GM21367 (cell line): ENCODE results near the gene SDC1.
"Not testable (repeated sequence)": the region's sequence is repeated elsewhere in the genome, so short reads cannot be mapped to it uniquely, and the experiment has no call there.

ENCODE experiments used
- ATAC-seq: cut with Tn5 transposase; IDR thresholded peaks from one replicate; pipeline ENCODE4 v1.9.1; 2021; ENCODE audit not compliant: unreplicated experiment

SDC1 gene, protein sequence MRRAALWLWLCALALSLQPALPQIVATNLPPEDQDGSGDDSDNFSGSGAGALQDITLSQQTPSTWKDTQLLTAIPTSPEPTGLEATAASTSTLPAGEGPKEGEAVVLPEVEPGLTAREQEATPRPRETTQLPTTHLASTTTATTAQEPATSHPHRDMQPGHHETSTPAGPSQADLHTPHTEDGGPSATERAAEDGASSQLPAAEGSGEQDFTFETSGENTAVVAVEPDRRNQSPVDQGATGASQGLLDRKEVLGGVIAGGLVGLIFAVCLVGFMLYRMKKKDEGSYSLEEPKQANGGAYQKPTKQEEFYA

DNA sequence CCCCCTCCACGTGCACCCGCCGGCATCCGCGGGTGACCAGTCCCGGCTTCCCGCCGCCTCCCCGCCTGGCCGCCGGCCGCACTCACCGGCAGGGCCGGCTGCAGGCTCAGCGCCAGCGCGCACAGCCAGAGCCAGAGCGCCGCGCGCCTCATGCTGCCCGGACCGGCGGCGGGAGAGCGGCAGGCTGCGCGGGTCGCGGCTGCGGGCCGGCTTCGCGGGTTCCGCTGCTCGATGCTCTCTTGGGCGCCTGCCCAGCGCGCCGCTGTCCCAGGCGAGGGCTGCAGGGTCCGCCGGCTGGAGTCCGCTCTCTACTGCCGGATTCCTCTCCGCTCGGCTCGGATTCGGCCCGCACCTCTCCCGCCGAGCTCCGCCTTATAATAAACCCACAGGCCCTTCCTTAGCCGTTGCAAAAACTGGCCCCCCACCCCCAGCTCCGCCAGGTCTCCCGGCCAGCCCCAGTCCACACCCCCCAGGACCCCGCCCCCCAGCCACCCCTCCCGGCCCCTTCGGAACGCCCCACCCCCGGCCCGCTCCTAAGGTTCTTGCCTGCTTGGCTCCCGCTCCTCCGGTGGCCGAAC, at the start of gene SDC1:
TSS of gene SDC1 (minus strand) at position 415 of the 578 bp plus-strand sequence. CDS start at position 152, 263 bp downstream.
- ATAC-seq: no peak

DNA sequence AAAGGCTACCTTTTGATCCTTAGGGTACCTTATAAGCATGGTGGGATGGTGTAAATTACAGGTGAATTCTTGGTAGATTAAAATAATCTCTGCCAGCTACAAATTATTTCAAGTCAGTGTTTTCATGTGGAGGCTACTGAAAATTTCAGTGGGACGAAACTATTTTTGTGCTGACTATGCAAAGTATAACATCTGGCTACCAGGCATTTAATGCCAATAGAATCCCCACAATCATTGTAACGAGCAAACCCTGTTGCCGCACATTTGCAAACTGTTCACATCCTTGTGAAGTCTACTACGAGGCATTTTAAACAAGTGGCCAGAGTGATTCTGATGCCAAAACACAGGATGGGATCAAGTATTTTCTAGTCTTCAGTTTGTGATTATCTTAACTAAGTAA, 48.1 kb upstream of the SDC1 start:
- ATAC-seq: no peak

DNA sequence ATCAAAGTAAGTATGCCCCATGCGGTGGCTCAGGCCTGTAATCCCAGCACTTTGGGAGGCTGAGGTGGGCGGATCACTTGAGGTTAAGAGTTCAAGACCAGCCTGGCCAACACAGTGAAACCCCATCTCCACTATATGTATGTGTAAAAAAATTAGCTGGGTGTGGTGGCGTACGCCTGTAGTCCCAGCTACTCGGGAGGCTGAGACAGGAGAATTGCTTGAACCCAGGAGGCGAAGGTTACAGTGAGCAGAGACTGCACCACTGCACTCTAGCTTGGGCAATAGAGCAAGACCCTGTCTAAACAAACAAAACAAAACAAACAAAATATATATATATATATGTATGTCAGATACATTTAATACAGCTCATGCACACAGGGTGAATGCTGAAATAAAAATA, 43.4 kb upstream of the SDC1 start:
- ATAC-seq: not testable (repeated sequence)

DNA sequence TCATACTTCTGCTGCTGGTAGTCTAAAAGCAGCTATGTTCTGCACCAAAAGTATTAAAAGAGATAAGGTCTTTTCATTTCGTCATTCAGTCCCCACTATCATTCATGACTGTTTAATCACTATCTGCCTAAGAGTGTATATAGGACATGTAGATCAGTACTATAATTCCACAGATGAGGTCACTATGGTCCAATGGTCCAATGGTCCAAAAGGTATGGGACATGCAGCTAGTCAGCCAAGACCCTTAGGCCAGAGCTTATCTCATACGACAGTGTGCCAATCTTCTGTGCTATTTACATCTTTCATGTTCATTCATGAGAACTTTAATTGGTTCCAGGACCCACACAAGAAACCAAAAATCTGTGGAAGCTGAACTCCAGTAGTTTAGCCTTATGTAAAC, 42.6 kb upstream of the SDC1 start:
- no peak for ATAC-seq

DNA sequence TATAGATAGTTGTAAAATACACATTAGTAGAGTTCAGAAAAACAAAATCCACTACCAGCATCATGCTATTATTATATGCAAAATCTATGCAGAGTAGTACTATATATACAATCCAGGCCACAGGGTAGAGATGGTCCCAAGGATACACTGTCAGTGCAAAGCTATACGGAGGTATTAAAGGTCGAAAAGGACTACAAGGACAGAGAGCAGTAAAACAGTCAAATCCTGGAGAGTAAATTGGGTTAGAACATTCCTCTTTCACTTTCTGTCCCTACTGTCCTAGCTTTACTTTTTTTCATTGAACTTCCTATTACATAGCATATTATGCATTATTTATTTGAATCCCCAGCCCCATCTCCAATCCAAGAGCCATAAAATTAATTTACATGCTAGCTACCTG, 39.7 kb upstream of the SDC1 start:
- no peak for ATAC-seq

DNA sequence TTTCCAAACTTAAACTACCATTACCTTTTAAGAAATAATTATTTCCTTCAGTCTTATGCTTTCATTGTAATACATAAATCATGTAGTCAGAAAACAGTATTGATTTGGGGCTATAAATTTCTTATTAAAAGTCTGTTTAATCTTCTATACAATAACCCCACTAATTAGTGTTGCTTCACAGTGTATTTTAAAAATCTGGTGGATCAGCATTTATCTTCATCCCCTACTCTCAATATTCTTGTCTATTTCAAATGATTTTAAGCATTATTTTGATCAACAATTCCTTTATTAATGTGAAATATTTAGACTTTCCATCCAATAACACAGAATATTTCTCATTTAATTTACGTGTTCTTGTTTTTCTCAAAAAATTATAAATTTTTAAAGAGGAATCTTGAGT, 32.5 kb upstream of the SDC1 start:
- ATAC-seq: no peak

DNA sequence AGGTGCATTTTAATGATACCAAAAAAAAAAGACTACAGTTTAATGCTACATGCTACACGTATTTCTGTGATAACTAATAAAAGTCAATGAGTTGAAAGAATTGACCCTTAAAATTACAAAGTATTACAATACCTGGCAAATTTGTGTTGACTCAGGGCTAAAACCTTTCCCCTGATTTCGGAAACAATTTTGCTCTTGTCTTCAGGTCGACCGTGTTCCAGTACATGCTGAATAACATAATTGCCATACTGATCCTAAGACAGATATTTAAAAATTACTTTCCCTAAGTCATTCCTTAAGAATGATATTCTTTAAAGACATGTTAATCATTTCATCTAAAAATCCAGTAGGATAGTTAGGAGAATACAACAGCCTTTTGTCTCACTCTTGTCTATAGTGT, 29.8 kb upstream of the SDC1 start:
- ATAC-seq: no peak

DNA sequence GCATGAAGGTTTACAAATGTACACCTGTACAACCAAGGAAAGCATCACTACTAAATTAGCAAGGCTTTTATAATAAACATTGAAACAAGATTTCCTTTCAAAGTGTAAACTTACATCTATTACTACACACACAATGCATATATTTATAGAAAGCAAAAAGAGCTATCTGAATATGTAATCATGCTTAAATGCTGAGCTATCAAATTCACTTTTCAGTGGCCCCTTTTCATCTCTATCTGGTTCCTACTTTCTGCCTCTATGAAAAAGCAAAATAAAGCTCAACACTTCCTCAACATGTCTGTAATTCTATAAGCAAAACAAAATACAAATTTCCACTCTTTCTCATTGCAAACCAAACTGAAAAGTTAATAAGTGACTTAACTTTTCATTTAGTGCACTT, 25.5 kb upstream of the SDC1 start:
- ATAC-seq: no peak

DNA sequence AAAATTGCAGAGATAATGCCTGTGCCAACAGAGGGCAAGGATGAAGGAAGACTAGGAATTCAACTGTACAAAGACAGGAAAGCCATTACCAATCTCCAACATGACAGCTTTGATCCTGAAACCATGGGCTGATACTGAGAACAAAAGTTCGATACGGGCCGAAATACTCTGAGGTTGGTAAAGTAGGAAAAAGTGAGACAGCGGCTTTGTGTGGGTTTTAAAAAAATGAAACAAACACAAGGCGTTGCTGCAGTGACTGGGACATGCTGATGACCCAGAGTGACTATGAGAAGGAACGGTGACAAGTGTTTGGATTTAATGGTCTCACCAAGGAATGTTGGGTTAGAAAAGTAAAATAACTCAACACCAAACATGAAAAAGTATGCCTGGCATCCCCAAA, 24.2 kb upstream of the SDC1 start:
- ATAC-seq: no peak

DNA sequence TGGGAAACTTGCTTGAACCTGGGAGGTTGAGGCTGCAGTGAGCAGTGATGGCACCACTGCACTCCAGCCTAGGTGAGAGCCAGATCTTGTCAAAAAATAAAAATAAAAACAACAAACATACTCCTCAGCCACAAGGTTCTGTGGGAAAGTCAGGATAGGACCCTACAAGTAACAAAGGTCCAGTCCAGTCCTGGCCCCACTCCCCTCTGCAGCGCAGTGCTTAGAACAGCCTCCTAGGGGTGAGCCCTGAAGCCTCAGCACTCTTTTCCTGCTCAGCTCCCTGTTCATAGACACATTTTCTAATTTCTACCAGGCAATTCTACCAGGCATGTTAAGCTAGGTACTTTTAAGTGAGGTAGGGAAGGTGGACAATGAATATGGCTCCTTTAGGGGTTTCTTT, 22.2 kb upstream of the SDC1 start:
- no peak for ATAC-seq

DNA sequence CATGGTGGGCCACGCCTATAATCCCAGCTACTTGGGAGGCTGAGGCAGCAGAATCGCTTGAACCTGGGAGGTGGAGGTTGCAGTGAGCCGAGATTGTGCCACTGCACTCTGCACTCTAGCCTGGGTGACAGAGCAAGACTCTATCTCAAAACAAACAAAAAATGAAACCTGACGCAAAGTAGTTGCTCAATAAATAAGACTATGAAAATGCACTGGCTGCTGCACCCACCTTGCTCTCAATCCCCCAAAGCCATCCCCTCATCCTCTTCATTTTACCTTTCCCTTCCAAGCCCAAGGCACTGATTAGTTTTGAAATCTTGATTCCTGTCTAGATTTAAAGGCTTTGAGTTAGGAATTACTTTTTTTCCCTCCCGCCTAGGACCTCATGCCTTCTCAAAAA, 18.7 kb upstream of the SDC1 start:
- ATAC-seq: not testable (repeated sequence)

DNA sequence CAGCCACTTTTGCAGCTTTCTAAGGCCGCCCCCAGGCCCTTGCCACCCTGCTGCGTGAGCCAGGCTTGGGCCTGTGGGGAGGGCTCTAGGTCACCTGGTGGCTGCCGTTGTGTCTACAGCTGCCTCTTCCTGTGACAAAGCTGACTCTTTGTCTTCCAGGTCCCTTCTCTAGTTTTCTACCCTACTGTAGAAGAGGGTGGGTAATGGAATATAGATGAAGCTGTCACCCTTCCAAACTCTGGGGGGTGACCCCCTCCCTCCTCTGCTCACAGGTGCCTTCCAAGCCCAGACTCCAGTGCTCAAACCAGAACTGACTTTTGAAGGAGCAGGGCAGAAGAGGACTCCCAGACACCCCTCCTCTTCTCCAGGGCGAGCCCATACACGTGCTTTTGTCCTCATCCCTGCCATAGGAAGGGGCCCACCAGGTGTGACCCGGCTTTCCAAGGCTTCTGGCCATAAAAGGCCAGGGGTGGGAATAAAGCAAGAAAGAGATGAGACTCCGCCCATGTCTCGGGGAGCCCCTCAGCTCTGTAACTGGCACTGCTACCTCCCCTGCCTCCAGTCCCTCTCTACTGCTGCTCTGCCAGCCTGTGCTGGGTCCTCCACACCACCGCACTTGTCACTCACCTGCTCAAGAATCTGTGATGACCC, 17.9 kb upstream of the SDC1 start:
- no peak for ATAC-seq

DNA sequence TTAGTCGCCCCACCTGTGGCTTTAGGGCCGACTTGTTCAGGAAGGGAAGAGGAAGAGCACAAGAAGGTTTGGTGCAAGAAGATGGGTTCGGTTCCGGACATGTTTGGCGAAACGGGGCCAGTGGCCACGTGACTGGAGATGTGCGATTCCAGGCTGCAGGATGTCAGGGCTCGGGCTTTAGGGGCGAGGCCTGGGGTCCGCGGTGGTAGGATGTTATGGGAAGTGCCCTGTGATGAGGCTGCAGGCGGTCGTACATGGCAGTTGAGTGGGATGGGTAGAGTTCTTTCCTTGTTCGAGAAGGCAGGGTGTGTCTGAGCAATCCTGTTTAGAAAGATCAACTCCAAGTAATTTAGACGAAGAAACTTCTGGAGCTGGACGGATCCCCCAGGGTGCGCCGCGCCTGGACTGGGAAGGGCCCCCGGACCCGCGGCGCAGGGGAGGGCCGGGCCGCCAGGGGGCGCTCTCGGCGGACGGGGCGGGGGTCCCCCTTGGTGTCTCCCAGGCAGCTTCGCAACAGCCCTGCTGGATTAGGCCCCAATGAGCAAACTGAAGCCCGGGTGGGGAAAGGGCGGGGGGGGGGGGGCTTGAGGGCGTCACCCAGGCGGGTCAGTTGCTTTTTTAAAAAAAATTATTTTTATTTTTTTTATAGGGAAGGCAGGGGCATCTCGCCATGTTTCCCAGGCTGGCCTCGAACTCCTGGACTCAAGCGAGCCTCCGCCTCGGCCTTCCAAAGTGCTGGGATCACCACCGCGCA, 17.2 kb upstream of the SDC1 start:
- ATAC-seq: no peak

DNA sequence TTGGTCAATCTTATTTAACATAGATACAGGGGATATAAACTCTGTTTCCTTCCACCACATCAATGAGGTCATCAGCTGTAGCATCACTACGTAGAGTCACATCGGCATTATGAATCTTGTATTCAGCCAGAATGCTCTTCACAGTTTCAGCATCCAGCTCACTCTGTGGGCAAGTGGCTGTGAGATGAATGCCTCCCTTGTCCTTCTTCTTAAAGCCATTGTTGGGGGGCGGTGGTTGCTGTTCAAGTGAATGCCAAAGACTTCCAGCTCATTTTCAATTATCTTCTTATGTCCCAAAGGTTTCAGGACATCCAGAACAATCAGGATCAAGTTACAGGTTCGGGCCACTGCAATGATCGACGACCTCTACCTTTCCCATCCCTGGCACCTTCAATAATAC, 15.4 kb upstream of the SDC1 start:
- ATAC-seq: not testable (repeated sequence)

DNA sequence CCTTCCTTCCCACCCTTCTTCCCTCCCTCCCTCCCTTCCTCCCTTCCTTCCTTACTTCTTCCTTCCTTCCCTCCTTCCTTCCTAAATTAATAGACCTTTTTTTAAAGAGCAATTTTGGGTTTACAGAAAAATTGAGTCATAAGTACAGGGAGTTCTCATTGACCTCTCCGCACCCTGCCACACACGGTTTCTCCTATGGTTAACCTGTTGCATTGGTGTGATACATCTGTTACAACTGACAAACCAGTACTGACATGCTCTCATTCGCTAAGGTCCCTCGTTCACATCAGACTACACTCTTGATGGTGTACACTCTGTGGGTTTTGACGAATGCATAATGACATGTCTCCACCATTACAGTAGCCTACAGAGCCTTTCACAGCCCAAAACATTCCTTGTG, 11.6 kb upstream of the SDC1 start:
- no peak for ATAC-seq

DNA sequence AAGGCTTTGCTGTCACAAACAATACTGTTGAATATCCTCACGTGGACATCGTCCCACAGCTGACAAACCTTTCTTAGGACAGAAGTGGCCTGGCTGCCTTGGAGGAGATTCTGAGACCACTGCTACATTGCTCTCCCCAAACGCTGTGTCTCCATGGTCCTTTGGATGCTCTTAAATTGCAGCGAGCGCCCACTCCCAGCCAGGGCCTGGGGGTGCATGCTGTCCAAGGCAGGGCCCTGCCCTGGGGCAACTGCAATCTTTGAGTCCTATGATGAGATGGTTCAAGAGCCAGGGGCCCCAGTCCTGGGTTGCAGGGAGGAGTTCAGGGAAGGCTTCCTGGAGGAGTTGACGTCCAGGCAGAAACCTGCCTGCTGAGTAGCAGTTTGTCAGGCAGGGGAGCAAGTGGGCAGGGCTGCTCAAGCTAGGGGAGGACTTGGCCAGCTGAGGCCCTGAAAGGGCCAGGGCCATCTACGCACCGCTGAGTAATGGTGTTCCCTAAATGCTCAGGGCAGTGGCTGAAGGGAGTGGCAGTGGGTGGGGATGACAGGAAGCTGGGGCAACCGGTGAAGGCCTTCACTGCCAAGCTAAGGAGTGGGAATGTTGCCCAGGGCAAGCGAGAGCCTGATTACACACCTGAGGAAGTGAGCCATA, 10.8 kb upstream of the SDC1 start:
- ATAC-seq: no peak

DNA sequence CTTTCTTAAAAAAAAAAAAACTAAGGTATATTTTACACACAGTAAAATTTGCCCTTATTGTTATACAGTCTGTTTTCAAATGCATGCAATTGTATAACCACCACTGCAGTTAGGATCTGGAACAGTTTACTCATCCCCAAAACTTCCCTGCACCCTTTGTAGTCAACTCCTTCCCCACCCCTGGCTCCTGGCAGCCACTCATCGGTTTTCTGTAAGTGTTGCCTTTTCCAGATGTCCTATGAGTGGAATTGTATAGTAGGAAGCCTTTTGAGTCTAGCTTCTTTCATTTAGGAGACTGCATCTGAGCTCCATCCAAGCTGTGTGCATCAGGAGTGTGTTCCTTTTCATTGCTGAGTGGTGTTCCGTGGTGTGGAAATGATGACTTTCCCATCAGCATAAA, 9.7 kb upstream of the SDC1 start:
- not testable (repeated sequence) for ATAC-seq

DNA sequence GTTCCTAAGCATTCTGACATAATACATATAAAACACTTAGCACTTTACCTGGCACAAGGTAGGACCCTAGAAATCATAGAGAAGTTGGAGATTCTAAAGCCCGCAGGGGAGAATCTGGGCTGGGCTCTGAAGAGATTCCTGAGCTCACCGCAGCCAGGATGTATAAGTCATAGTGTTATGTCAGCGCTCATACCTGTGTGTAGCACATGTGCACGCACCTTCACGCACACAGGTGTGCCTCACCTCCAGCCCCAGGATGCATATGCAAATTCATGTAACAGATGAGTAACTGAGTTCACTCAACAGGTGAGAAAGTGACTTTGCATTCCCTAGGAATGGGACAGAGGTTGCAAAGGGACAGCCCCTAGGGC, 7.9 kb upstream of the SDC1 start:
- ATAC-seq: no peak

DNA sequence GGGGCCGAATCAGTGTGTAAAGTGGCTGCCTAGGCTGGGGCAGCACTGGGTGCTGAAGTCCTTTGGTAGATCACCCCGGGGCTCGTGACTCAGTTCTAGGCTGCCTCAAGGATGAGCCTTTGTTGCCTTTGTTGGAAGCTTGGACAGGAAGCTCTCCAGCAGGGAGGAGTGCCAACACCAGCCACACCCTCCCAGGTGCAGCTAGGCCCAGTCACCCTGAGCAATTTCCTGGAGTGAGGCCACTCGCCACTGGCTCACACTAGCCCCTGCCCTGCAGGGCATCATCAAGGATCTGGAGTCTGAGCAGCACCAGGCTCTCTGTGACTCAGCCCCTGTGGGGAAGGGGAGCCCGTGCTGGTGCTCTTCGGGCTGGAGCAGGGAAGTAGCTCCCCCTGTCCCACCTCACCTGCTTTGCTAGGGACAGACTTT, 6.7 kb upstream of the SDC1 start:
- no peak for ATAC-seq

DNA sequence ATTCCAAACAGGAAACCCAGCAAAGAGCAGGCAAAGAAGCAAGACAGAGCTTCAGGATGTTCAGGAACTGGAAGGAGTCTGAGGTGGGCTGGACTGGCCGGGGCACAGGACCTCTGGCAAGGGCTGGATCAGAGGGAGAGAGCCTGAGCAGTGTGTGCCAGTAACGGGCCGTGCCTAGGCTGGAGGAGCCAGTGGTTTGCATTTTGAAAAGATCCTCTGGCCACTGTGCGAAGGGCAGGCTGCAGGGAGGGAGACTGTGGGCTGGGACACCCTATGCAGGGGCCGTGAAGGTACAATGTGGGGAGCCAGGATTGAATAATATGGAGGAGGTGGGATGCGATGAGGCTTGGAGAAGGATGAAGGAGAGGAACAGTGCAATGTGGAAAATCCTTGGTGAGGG, 6.2 kb upstream of the SDC1 start:
- ATAC-seq: no peak

DNA sequence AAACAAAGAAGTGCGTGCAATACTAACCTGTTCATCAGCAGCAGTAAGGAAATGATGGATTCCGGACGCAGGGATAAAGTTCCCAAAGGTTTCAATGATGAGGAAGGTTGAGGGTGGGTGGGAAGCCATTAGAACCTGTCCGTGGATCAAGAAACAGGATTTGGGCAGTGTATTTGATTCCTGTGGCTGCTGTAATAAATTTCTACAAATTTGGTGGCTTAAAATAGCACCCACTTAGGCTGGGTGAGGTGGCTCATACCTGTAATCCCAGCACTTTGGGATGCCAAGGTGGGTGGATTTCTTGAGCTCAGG, 5.1 kb upstream of the SDC1 start:
- no peak for ATAC-seq
